Measurements from ENCODE around the gene CCDC50.

The CCDC50 gene

DNA sequence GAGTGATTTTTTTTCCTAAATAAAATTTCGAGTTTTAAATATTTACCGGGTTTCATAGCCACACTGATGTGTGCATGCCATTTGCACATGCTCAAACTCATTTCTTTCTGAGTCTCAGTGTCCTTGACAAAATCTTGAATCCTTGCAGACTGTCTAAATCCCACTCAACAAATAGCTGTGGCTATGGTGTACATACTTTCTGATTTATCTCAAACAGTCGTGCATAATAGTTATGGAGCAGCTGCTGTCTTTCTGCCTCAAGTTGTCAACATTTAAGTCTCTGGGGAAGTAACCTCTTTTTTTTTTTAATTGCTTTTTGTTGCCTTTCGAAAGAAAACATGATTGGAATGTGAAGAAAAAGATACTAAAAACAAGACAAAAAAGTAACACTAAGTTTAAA is 53.9 kb downstream of the CCDC50 start:
- no peak for DNase-seq

GRCh38 chr3:191385101-191385500 is 55.9 kb downstream of the CCDC50 start:
- no peak for DNase-seq

DNA sequence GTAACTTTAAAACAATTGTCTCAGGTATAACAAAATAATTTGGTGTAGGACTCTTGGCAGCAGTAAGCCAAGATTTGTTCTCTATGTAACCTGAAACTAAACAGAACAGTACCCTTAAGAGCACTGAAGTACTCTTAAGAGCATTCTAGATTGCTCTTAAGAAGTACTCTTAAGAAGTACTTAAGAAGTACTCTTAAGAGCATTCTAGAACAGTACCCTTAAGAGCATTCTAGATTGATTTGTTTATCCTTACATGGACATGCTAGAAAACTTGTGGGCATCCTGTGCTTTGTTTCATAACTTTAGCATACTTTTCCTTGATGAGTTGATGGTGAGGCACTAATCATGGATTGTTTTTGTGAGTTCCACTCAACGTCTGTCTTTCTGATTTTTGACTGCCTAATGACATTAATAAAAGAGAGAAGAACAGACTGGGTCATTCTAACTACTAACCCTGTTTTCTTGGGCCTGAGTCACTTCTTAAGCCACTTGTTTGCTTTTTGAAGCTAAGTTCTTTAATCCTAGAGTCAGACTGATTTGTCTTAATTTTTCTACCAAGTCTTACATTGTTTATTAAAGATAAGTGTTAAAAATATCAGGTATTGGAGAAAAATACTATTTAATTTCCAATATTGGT is 58.4 kb downstream of the CCDC50 start:
- DNase-seq: no peak

DNA sequence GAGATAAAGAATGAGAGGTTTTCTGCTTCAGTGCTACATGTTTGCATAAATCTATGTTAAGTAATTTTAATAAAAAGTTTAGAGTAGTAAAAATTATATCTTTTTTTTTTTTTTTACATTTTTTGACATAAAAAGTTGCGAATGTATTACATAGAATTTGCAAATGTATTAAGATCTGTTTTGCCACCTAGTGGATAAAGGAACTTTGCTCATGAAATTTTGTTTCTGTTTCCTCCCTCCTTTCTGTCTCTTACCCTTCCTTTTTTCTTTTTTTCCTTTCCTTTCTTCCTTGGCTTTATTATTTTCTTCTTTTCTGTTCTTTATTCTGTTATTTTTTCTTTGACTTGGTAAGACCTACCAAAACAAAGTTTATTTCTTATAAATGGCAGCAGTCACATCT is 59.6 kb downstream of the CCDC50 start:
- DNase-seq: no peak

DNA sequence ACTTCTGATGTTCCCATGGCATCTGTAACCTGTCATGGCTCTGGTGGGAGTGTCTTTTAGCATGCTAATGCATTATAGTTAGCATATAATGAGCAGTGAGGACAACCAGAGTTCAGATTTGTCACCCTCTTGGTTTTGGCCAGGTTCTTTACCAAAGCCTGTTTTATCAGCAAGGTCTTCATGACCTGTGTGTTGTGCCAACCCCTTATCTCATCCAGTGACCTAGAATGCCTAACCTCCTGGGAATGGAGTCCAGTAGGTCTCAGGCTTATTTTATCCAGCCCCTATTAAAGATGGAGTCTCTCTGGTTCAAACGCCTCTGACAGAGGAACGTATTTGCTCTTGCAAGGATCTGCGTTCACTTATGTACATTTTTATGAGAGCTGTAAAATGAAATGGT is 61.4 kb downstream of the CCDC50 start:
- no peak for DNase-seq

DNA sequence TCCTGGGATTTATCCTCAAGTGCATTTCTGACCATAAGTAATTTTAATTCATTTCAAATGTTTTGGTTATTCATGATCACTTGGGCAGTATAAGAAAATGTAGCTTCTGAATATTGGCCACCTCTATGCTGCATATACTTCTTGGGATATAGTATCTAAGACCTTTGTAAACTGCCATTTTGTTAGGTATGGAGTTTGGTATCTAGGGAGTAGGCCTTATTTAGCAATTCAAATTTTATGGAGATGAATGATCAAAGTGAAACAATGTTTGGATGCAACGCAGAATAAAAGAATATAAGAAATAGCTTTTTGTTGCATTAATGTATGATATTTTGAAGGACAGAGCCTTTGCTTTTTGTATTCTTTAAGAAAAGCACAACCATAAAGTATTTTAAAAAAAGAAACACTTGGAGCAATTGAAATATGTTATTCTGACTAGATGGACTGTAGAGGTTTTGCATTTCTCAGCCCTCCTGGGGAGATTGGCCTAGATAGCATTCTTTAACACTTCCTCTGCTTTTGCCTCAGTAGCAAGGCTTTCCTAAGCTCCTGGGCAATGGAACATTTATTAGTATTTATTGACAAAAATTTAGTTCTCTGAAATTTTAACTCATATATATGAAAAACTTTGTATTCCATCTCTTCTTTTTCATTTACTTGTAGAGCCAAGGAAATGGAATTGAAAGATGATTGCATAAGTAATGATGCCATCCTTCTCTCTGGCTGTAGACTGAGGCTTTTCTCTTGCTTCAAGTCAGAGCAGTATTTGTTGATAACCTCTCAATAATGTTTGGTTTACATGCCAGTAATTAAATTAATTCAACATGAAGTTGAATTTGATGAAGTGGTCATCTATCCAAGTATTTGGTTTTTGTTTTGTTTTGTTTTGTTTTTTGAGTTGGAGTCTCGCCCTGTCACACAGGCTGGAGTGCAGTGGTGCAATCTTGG is 62.9 kb downstream of the CCDC50 start:
- DNase-seq: peak in 1 of 2 experiments; percentile 52

DNA sequence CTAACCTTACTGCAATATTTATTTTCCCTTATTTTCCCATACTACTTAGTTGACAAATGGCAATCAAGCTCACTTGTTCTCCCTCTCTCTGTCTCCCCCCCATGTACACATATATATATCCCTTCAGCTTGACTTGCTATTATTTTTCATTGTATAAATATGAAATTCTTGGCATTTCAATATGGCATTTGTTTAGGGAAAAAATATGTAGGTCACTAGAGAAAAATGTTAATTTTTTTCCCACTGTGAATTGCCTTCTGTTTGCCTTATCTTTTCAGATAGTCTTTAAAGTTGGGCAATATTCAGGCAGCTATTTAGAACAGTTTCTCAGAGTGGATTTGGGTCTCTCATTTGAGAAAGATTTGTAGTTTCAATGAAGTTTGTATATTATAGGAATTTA is 64.0 kb downstream of the CCDC50 start:
- DNase-seq: no peak

DNA sequence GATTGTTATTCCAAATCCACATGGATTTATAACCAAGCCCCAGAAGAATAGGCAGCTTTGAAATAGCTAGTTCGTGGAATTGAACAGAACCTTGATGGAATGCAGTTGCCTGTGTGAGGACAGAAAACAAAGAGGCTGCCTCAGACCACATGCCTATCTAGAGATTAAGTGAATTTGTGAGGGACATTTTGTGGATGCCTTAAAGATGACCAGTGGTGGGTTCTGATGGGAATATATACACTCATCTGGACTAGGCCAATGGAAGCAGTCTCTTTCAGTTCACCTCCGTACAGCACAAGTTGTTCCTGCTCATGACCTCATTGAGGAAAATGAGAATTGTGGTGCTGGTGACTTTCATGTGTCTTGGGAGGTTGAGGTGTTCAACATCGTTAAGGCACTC is 68.6 kb downstream of the CCDC50 start:
- no peak for DNase-seq

DNA sequence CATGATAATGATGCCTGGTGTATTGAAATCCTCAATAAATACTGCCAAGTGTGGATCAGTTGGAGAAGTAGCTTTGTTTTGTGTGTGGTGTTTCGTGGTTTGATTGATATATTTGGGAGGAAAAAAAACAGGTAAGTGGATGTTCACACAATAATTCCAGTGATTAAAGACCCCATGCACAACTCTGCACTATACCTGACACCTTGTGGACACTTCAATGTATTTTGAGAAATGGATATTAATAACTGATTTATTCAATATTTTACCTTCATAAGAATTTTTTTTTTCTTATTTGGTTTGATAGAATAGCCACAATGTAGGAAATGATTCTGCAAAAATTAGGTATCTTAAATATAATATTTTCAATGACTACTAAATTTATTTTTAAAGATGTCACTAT is 69.4 kb downstream of the CCDC50 start:
- no peak for DNase-seq

GRCh38 chr3:191399918-191400317 is 70.7 kb downstream of the CCDC50 start:
- DNase-seq: no peak

DNA sequence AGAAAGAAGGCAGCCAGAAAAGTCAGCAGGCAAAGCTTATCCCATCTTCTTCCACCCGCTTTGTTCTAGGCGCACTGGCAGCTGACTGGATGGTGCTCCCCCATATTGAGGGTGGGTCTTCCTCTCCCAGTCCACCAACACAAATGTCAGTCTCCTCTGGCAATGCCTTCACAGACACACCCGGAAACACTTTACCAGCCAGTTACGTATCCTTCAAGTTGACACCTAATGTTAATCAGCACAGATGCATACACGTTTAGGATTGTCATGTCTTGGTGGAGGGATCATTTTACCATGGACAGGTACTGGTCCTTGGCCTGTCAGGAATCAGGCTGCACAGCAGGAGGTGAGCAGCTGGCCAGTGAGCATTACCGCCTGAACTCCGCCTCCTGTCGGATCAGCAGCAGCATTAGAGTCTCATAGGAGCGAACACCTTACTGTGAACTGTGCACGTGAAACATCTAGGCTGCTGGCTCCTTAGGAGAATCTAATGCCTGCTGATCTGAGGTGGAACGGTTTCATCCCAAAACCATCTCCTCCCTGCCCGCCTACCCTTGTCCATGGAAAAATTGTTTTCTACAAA is 72.7 kb downstream of the CCDC50 start:
- DNase-seq: no peak

- DNase-seq: no peak
These were observed 80.7 kb downstream of the CCDC50 start for GRCh38 chr3:191409791-191410359.

GRCh38 chr3:191412759-191413158 is 83.6 kb downstream of the CCDC50 start:
- DNase-seq: no peak

GRCh38 chr3:191414286-191414685 is 85.1 kb downstream of the CCDC50 start:
- DNase-seq: no peak

DNA sequence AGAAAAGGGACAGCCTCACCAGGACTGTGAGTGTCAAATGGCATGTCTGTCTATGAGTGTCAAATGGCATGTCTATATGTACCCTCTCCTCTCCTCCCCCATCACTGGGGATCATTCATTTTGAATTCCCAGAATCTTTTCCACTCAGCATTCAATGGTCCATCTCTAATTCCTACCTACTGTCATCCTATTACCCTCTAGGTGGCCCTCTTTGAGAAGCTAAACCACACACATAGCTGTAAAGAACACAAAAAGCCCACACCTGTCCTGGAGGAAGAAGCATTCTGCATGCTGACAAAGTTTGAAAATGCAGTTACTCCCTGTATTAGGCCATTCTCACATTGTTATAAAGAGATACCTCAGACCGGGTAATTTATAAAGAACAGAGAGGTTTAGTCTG is 85.5 kb downstream of the CCDC50 start:
- DNase-seq: peak in 1 of 2 experiments; percentile 18

GRCh38 chr3:191415566-191415965 is 86.4 kb downstream of the CCDC50 start:
- no peak for DNase-seq

- no peak for DNase-seq
These were observed 88.2 kb downstream of the CCDC50 start for GRCh38 chr3:191417457-191417729.

DNA sequence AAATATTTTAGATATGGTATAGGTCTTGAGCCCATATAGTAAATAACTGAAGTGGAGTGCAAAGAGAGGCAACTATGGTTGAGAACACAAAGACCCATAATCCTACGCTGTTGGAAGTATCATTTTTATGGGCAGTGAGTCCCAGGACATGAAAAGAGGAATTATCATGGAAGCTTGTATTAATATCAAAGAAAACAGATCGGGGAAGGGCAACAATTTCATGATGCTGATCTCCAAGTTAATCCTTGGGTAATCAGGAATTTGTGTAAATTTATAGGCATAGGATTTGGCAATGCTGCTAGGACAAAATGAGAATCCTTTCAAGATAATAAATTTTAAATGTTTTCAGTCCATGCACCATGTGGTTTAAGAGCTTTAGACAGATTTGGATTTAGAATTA is 91.6 kb downstream of the CCDC50 start:
- DNase-seq: no peak

GRCh38 chr3:191424881-191425280 is 95.7 kb downstream of the CCDC50 start:
- DNase-seq: no peak

GRCh38 chr3:191425322-191425734 is 96.1 kb downstream of the CCDC50 start:
- no peak for DNase-seq

- DNase-seq: no peak
These were observed 97.1 kb downstream of the CCDC50 start for GRCh38 chr3:191426311-191426710.

DNA sequence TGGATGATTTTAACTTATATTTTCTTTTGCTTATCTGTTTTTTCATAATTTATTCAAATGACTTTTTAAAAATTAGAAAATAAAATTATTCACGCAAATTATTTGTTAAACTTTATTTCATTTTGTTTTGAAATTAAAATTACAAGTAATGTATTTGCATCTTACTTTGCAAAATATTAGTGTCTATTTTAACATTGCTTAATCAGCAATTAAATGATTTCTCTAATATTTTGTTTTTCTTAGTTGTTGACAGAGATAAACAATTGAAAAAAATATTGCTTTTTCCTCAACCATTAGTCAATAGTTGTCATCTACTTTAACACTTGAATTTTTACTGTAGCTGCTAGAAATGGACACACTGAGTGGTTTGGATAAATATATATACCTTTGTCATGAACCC is 99.0 kb downstream of the CCDC50 start:
- DNase-seq: no peak

DNA sequence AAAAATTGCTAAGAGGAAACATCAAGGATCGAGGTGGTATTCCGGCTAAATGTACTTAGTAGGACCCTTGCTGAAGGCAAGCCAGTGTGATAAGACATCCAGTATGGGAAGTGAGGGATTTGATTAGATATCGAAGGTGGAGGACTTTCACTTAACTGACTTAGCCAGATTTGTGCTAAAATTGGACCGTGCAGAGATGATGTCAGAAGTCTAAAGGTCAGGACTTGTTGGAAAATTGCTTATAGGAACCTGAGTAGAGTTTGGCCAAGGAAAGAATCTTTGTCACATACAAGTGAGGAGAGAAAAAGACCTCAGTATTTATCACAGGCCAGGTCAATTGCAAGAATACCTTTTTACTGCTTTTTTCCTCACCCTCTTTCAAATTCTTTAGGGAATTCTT is 100.9 kb downstream of the CCDC50 start:
- DNase-seq: no peak

Measured in NCI-H526 (cell line).